T-cell (primary cell): ENCODE measurements around the gene TRUB2. TPM values are rescaled to one million over a fixed set of nuclear protein-coding genes. Genes with fewer than 3 reads are reported as not detected.

Experiments used
- ATAC-seq, 4 experiments: fragments of 200-7000 bp in 3 of 4; fragments of 150-1000 bp in 1 of 4; cut with Tn5 transposase; replicated peaks in 1 of 4; 1 replicate in 3 of 4; 2 replicates in 1 of 4; pipeline ENCODE4 v1.10.0; 2021; ENCODE audit warnings: moderate library complexity in 3 of 4, mild to moderate bottlenecking in 2 of 4, moderate number of reproducible peaks in 1 of 4
- CTCF ChIA-PET, 2 donors: fragments of 300-600 bp; sonication (Branson Sonifier 250); formaldehyde crosslinking; loops; one replicate each; lab custom pipeline; 2022; ENCODE audit warnings: antibody characterized with exemption in 2 of 2; lab: Charles Lee
- POLR2A ChIA-PET, 2 donors: fragments of 300-600 bp; sonication (Branson Sonifier 250); formaldehyde crosslinking; loops; one replicate each; lab custom pipeline; 2022; ENCODE audit warnings: antibody characterized with exemption in 2 of 2; lab: Charles Lee
- DNase-seq, 35 experiments: peaks; one replicate each; pipeline versions ENCODE4 v3.0.0 to v3.0.0-alpha.2; 2013 to 2023
- H3K27ac ChIP-seq: one replicate; pipeline ENCODE4 v1.5.1; 2013; ENCODE audit warnings: low read length
- H3K27me3 ChIP-seq, 2 experiments: replicated peaks in 1 of 2; 1 replicate in 1 of 2; 2 replicates in 1 of 2; pipeline versions ENCODE4 v1.6.1 to v1.7.0; 2013; ENCODE audit warnings: low read length in 1 of 2, mixed read lengths in 1 of 2; ENCODE audit not compliant: control insufficient read depth in 2 of 2, insufficient read depth in 2 of 2; ENCODE audit errors: extremely low read depth in 1 of 2
- H3K36me3 ChIP-seq, 2 donors: 1 replicate in 1 of 2; 2 replicates in 1 of 2; pipeline versions ENCODE4 v1.6.1 to v1.7.0; 2013; ENCODE audit warnings: low read length in 1 of 2; ENCODE audit not compliant: control insufficient read depth in 2 of 2, insufficient read depth in 1 of 2; ENCODE audit errors: extremely low read depth in 1 of 2
- H3K4me1 ChIP-seq, 2 experiments: 1 replicate in 1 of 2; 2 replicates in 1 of 2; pipeline versions ENCODE4 v1.6.1 to v1.7.0; 2013; ENCODE audit warnings: low read length in 2 of 2, mixed read lengths in 1 of 2; ENCODE audit not compliant: insufficient read depth in 2 of 2, control insufficient read depth in 1 of 2; ENCODE audit errors: extremely low read depth in 1 of 2
- H3K4me3 ChIP-seq, 2 donors: 1 replicate in 1 of 2; 2 replicates in 1 of 2; pipeline versions ENCODE4 v1.5.1 to v1.7.0; 2013; ENCODE audit warnings: mild to moderate bottlenecking in 2 of 2, low read length in 1 of 2, moderate library complexity in 1 of 2; ENCODE audit not compliant: control insufficient read depth in 1 of 2; ENCODE audit errors: extremely low read depth in 1 of 2
- H3K9me3 ChIP-seq: 2 replicates; pipeline ENCODE4 v1.7.0; 2013
- H3K27ac Mint-ChIP-seq, 2 donors: one replicate each; pipeline ENCODE4 v1.8.0; 2020 to 2021; ENCODE audit warnings: mild to moderate bottlenecking in 2 of 2, mixed read lengths in 2 of 2
- H3K27me3 Mint-ChIP-seq, 2 donors: one replicate each; pipeline ENCODE4 v1.8.0; 2021 to 2022; ENCODE audit warnings: mixed read lengths in 2 of 2
- H3K36me3 Mint-ChIP-seq: one replicate; pipeline ENCODE4 v1.8.0; 2021; ENCODE audit warnings: mixed read lengths
- H3K4me1 Mint-ChIP-seq, 3 donors: one replicate each; pipeline ENCODE4 v1.8.0; 2020 to 2022; ENCODE audit warnings: mixed read lengths in 3 of 3, mild to moderate bottlenecking in 1 of 3
- H3K4me3 Mint-ChIP-seq, 3 donors: one replicate each; pipeline ENCODE4 v1.8.0; 2020 to 2022; ENCODE audit warnings: mild to moderate bottlenecking in 3 of 3, mixed read lengths in 3 of 3, moderate library complexity in 3 of 3
- H3K9me3 Mint-ChIP-seq, 3 donors: one replicate each; pipeline ENCODE4 v1.8.0; 2020 to 2022; ENCODE audit warnings: mixed read lengths in 3 of 3
- WGBS: methylation state at CpG from one replicate; pipeline ENCODE4 v1.1.5; 2013; ENCODE audit warnings: missing lambda C conversion rate; ENCODE audit not compliant: insufficient coverage; 5-methylcytosine and 5-hydroxymethylcytosine counted together
- total RNA-seq, 35 experiments: library from RNA in 6 of 35; stranded (reverse) in 6 of 35; fragments of 120-200 nt in 1 of 35; gene quantifications; one replicate each; pipeline versions ENCODE4 v1.2.1 to v1.2.4 and lab custom pipeline; 2013 to 2026

TRUB2 gene
- total RNA-seq, 5 donors from 2014 or later (not counting 1 experiment from before 2014, with no cell fraction given): 12.4 to 22.9 (median 21.9) TPM

- no peak overlapping the region for H3K27ac ChIP-seq
- DNase-seq (no peak), ATAC-seq (no peak)
- no peaks in the 10 kb centered on the region for H3K9me3 ChIP-seq
- H3K4me3 ChIP-seq: no peak overlapping the region
- Mint-ChIP-seq H3K9me3 (no peaks in the 10 kb centered on the region), H3K4me3 (no peak overlapping the region), H3K36me3 (no peaks in the 10 kb centered on the region), H3K27me3 (no peaks in the 10 kb centered on the region), H3K27ac (no peak overlapping the region), H3K4me1 (peaks cover 0 to 1% (median 0%) of the 10 kb centered on the region in 3 donors)
- H3K4me1 ChIP-seq: no peaks in the 10 kb centered on the region
- H3K36me3 ChIP-seq: no peaks in the 10 kb centered on the region
- H3K27me3 ChIP-seq: no peaks in the 10 kb centered on the region
- CTCF ChIA-PET: no interaction called here
- WGBS: 91% methylated on average over 1 of the region's 2 CpGs
- POLR2A ChIA-PET: no interaction called here
Observed at GRCh38 chr9:128297221-128297773, 24.9 kb downstream of the TRUB2 start.

GRCh38 chr9:128296340-128297220 is 25.7 kb downstream of the TRUB2 start:
- Mint-ChIP-seq H3K4me3 (no peak overlapping the region), H3K27me3 (no peaks in the 10 kb centered on the region), H3K36me3 (no peaks in the 10 kb centered on the region), H3K4me1 (peaks cover 0 to 1% (median 0%) of the 10 kb centered on the region in 3 donors), H3K9me3 (no peaks in the 10 kb centered on the region), H3K27ac (no peak overlapping the region)
- Histone ChIP-seq H3K36me3 (no peaks in the 10 kb centered on the region), H3K4me3 (no peak overlapping the region), H3K27me3 (no peaks in the 10 kb centered on the region), H3K27ac (no peak overlapping the region), H3K4me1 (no peaks in the 10 kb centered on the region), H3K9me3 (no peaks in the 10 kb centered on the region)
- ChIA-PET POLR2A (no interaction called here), CTCF (no interaction called here)
- no peak for DNase-seq
- 94% methylated on average over 6 of the region's 16 CpGs for WGBS
- no peak for ATAC-seq

- ChIA-PET POLR2A (no interaction called here), CTCF (interaction anchor here in 1 of 2 donors (0.5 to 1.6 kb wide), 2 partner anchors 19 to 47 kb away, joined by 5 to 7 read pairs; no protein-coding TSS in a partner anchor)
- Histone ChIP-seq H3K36me3 (no peaks in the 10 kb centered on the region), H3K27ac (no peak overlapping the region), H3K4me3 (no peak overlapping the region), H3K9me3 (no peaks in the 10 kb centered on the region), H3K27me3 (no peaks in the 10 kb centered on the region), H3K4me1 (no peaks in the 10 kb centered on the region)
- Mint-ChIP-seq H3K27me3 (no peaks in the 10 kb centered on the region), H3K4me1 (peaks cover 0 to 1% (median 0%) of the 10 kb centered on the region in 3 donors), H3K36me3 (no peaks in the 10 kb centered on the region), H3K27ac (no peak overlapping the region), H3K4me3 (no peak overlapping the region), H3K9me3 (no peaks in the 10 kb centered on the region)
- ATAC-seq (no peak), DNase-seq (no peak)
- 94% methylated on average over 2 of the region's 4 CpGs for WGBS
Observed at GRCh38 chr9:128294142-128294541, 28.1 kb downstream of the TRUB2 start.

GRCh38 chr9:128293091-128293490 is 29.2 kb downstream of the TRUB2 start:
- peaks cover under 1% of the 10 kb centered on the region for H3K36me3 Mint-ChIP-seq
- no peak overlapping the region for H3K4me3 ChIP-seq
- DNase-seq: no peak
- H3K27me3 Mint-ChIP-seq: no peaks in the 10 kb centered on the region
- 100% methylated on average over 1 of the region's 4 CpGs for WGBS
- POLR2A ChIA-PET: no interaction called here
- H3K27ac ChIP-seq: no peak overlapping the region
- peaks cover 0 to 7% of the 10 kb centered on the region in 2 donors for H3K36me3 ChIP-seq
- no peak overlapping the region for H3K4me3 Mint-ChIP-seq
- CTCF ChIA-PET: no interaction called here
- H3K27ac Mint-ChIP-seq: no peak overlapping the region
- ATAC-seq: no peak
- no peaks in the 10 kb centered on the region for H3K9me3 Mint-ChIP-seq
- H3K4me1 Mint-ChIP-seq: peaks cover 0 to 1% (median 0%) of the 10 kb centered on the region in 3 donors
- no peaks in the 10 kb centered on the region for H3K27me3 ChIP-seq
- H3K4me1 ChIP-seq: no peaks in the 10 kb centered on the region
- no peaks in the 10 kb centered on the region for H3K9me3 ChIP-seq

- Histone ChIP-seq H3K9me3 (no peaks in the 10 kb centered on the region), H3K27ac (no peak overlapping the region), H3K4me1 (no peaks in the 10 kb centered on the region), H3K27me3 (no peaks in the 10 kb centered on the region), H3K4me3 (no peak overlapping the region), H3K36me3 (peaks cover 0 to 12% of the 10 kb centered on the region in 2 donors)
- ChIA-PET POLR2A (interaction anchor here in 1 of 2 donors (0.5 kb wide), 1 partner anchor 707 kb away, joined by 3 read pairs; no protein-coding TSS in a partner anchor), CTCF (interaction anchor here in 1 of 2 donors (0.7 kb wide), 1 partner anchor 466 kb away, joined by 4 read pairs; no protein-coding TSS in a partner anchor)
- peaks cover 4% of the 10 kb centered on the region for H3K36me3 Mint-ChIP-seq
- no peak for DNase-seq
- no peak overlapping the region for H3K27ac Mint-ChIP-seq
- no CpG with 5 or more reads among the region's 3 CpGs for WGBS
- no peak overlapping the region for H3K4me3 Mint-ChIP-seq
- peaks cover 0 to 1% (median 0%) of the 10 kb centered on the region in 3 donors for H3K4me1 Mint-ChIP-seq
- H3K9me3 Mint-ChIP-seq: no peaks in the 10 kb centered on the region
- no peak for ATAC-seq
- H3K27me3 Mint-ChIP-seq: no peaks in the 10 kb centered on the region
Observed at GRCh38 chr9:128292009-128292408, 30.2 kb downstream of the TRUB2 start.

GRCh38 chr9:128288273-128289004 is 33.8 kb downstream of the TRUB2 start:
- no peaks in the 10 kb centered on the region for H3K27me3 ChIP-seq
- 82% methylated on average over 3 of the region's 11 CpGs for WGBS
- no peak overlapping the region for H3K4me3 Mint-ChIP-seq
- H3K4me1 Mint-ChIP-seq: no peaks in the 10 kb centered on the region
- H3K27ac Mint-ChIP-seq: no peak overlapping the region
- CTCF ChIA-PET: no interaction called here
- no peak overlapping the region for H3K4me3 ChIP-seq
- H3K9me3 ChIP-seq: no peaks in the 10 kb centered on the region
- POLR2A ChIA-PET: interaction anchor here in 1 of 2 donors (0.5 kb wide), 1 partner anchor 97 kb away, joined by 3 read pairs; no protein-coding TSS in a partner anchor
- H3K9me3 Mint-ChIP-seq: no peaks in the 10 kb centered on the region
- no peak for ATAC-seq
- H3K27me3 Mint-ChIP-seq: no peaks in the 10 kb centered on the region
- peaks cover 8% of the 10 kb centered on the region for H3K36me3 Mint-ChIP-seq
- no peak overlapping the region for H3K27ac ChIP-seq
- peaks cover 0 to 27% of the 10 kb centered on the region in 2 donors for H3K36me3 ChIP-seq
- no peaks in the 10 kb centered on the region for H3K4me1 ChIP-seq
- no peak for DNase-seq
